GM12878 (cell line): ENCODE data around the gene FOSB. TPM values are rescaled to one million over a fixed set of nuclear protein-coding genes. Genes with fewer than 3 reads are reported as not detected.

Source experiments
- ATAC-seq: fragments of 200-7000 bp; cut with Tn5 transposase; 3 replicates; pipeline ENCODE4 v1.9.1; 2020; ENCODE audit warnings: mild to moderate bottlenecking, moderate library complexity
- Bru-seq: library from RNA; stranded (reverse); fragments of 400-500 nt; gene quantifications from one replicate; lab custom pipeline; 2021; lab: Mats Ljungman, UMichigan
- BruChase-seq, 2 experiments: library from RNA; stranded (reverse); fragments of 400-500 nt; gene quantifications; one replicate each; lab custom pipeline; 2021; lab: Mats Ljungman, UMichigan
- BruUV-seq: library from RNA; stranded (reverse); fragments of 400-500 nt; replicated peaks from 2 replicates; lab custom pipeline; 2021; lab: Mats Ljungman, UMichigan
- CTCF ChIA-PET: fragments of 300-600 bp; sonication (Branson Sonifier 250); formaldehyde crosslinking; extraction: SDS; loops from one replicate; lab custom pipeline; 2021; ENCODE audit warnings: inconsistent platforms; lab: Yijun Ruan, JAX
- POLR2A ChIA-PET: fragments of 350-600 bp; formaldehyde crosslinking; extraction: SDS; loops from one replicate; lab custom pipeline; 2021; ENCODE audit warnings: inconsistent platforms; lab: Charles Lee
- RAD21 ChIA-PET: fragments of 300-600 bp; sonication (Branson Sonifier 250); formaldehyde crosslinking; loops from one replicate; lab custom pipeline; 2023; ENCODE audit warnings: antibody characterized with exemption; ENCODE audit not compliant: unreplicated experiment; lab: Charles Lee
- SMC1A ChIA-PET: fragments of 300-600 bp; sonication (Branson Sonifier 250); formaldehyde crosslinking; loops from one replicate; lab custom pipeline; 2023; ENCODE audit not compliant: unreplicated experiment, uncharacterized antibody; lab: Charles Lee
- DNase-seq: peaks from one replicate; pipeline ENCODE4 v3.0.0-alpha.2; 2011; ENCODE audit warnings: low read depth, low spot score
- FAIRE-seq: peaks from 3 replicates; lab custom pipeline; 2011; peaks lifted over from hg19 to GRCh38; lab: Jason Lieb, UNC
- H2AFZ ChIP-seq: 2 replicates; pipeline ENCODE4 v1.6.0; 2011; ENCODE audit warnings: low read depth, low read length, control low read depth; ENCODE audit not compliant: control insufficient read depth
- H3K27ac ChIP-seq: 2 replicates; pipeline ENCODE4 v1.5.1; 2011; ENCODE audit warnings: control low read depth; ENCODE audit not compliant: control insufficient read depth, insufficient read depth
- H3K27me3 ChIP-seq, 2 experiments: replicated peaks in 1 of 2; 2 replicates each; pipeline versions ENCODE4 v1.6.0 to v1.6.1; 2011; ENCODE audit warnings: low read length in 1 of 2; ENCODE audit not compliant: control insufficient read depth in 2 of 2, insufficient read depth in 2 of 2
- H3K36me3 ChIP-seq, 2 experiments: 2 replicates each; pipeline ENCODE4 v1.5.1; 2011; ENCODE audit warnings: low read length in 1 of 2; ENCODE audit not compliant: control insufficient read depth in 2 of 2, insufficient read depth in 2 of 2
- H3K4me1 ChIP-seq: 2 replicates; pipeline ENCODE4 v1.6.1; 2011; ENCODE audit warnings: mild to moderate bottlenecking, low read length, moderate library complexity, mixed read lengths; ENCODE audit not compliant: control insufficient read depth, insufficient read depth
- H3K4me2 ChIP-seq: 2 replicates; pipeline ENCODE4 v1.6.0; 2011; ENCODE audit warnings: control low read depth; ENCODE audit not compliant: control insufficient read depth, insufficient read depth
- H3K4me3 ChIP-seq: fragments of 200-600 bp; sonication (generic); 2 replicates; pipeline ENCODE4 v1.5.1; 2016
- H3K79me2 ChIP-seq: 2 replicates; pipeline ENCODE4 v1.6.0; 2011; ENCODE audit warnings: low read length; ENCODE audit not compliant: control insufficient read depth, insufficient read depth
- H3K9ac ChIP-seq: 2 replicates; pipeline ENCODE4 v1.8.0; 2011; ENCODE audit warnings: low read length, control low read depth, mixed read lengths; ENCODE audit not compliant: control insufficient read depth, insufficient read depth
- H3K9me3 ChIP-seq: replicated peaks from 3 replicates; pipeline ENCODE4 v1.5.1; 2011; ENCODE audit warnings: mild to moderate bottlenecking, low read length; ENCODE audit not compliant: control insufficient read depth, insufficient read depth
- H4K20me1 ChIP-seq: 2 replicates; pipeline ENCODE4 v1.6.0; 2011; ENCODE audit not compliant: control insufficient read depth, insufficient read depth
- EED ChIP-seq: sonication (generic); IDR thresholded peaks from 2 replicates; pipeline ENCODE4 v1.6.1; 2016; ENCODE audit warnings: antibody characterized with exemption, low read depth
- EGR1 ChIP-seq, 2 experiments: IDR thresholded peaks; 1 replicate in 1 of 2; 2 replicates in 1 of 2; pipeline ENCODE4 v1.6.1; 2011 to 2012; ENCODE audit warnings: low read depth in 2 of 2, low read length in 2 of 2, borderline replicate concordance in 1 of 2, mild to moderate bottlenecking in 1 of 2, moderate library complexity in 1 of 2
- IKZF1 ChIP-seq: fragments of 450-650 bp; conservative IDR thresholded peaks from 2 replicates; pipeline ENCODE4 v1.6.1; 2017; ENCODE audit warnings: antibody characterized with exemption, mild to moderate bottlenecking
- JUNB ChIP-seq: IDR thresholded peaks from 2 replicates; pipeline ENCODE4 v1.6.1; 2016; ENCODE audit warnings: antibody characterized with exemption, mild to moderate bottlenecking
- JUND ChIP-seq: IDR thresholded peaks from 2 replicates; pipeline ENCODE4 v1.6.1; 2012; ENCODE audit warnings: low read depth, mild to moderate bottlenecking, low read length, improper control_type of control experiment, moderate library complexity
- PAX8 ChIP-seq: fragments of 450-650 bp; IDR thresholded peaks from 2 replicates; pipeline ENCODE4 v1.6.1; 2017; ENCODE audit warnings: mild to moderate bottlenecking, moderate library complexity
- PML ChIP-seq: IDR thresholded peaks from 2 replicates; pipeline ENCODE4 v1.6.1; 2012; ENCODE audit warnings: low read length, inconsistent platforms
- POLR2AphosphoS5 ChIP-seq: IDR thresholded peaks from 2 replicates; pipeline ENCODE4 v1.6.1; 2011; ENCODE audit warnings: mild to moderate bottlenecking, low read length, inconsistent platforms
- POU2F2 ChIP-seq: IDR thresholded peaks from 3 replicates; pipeline ENCODE4 v1.6.1; 2011; ENCODE audit warnings: low read depth, mild to moderate bottlenecking, low read length, borderline replicate concordance
- RELA ChIP-seq: fragments of 450-650 bp; IDR thresholded peaks from 2 replicates; pipeline ENCODE4 v1.8.0; 2014; ENCODE audit warnings: borderline replicate concordance; ENCODE audit not compliant: partially characterized antibody
- SP1 ChIP-seq: IDR thresholded peaks from one replicate; pipeline ENCODE4 v1.6.1; 2011; ENCODE audit warnings: low read depth, low read length
- SREBF1 ChIP-seq: IDR thresholded peaks from 2 replicates; pipeline ENCODE4 v1.6.1; 2012; ENCODE audit warnings: mild to moderate bottlenecking, low read length
- SRF ChIP-seq, 2 experiments: IDR thresholded peaks; 2 replicates each; pipeline ENCODE4 v1.6.1; 2011; ENCODE audit warnings: low read depth in 2 of 2, low read length in 2 of 2, mild to moderate bottlenecking in 1 of 2, moderate library complexity in 1 of 2
- TBL1XR1 ChIP-seq: IDR thresholded peaks from 2 replicates; pipeline ENCODE4 v1.6.1; 2012; ENCODE audit warnings: low read depth, low read length, improper control_type of control experiment
- YY1 ChIP-seq: IDR thresholded peaks from 2 replicates; pipeline ENCODE4 v1.6.1; 2011; ENCODE audit warnings: low read depth, mild to moderate bottlenecking, low read length
- whole genome bisulfite sequencing: methylation state at CpG from one replicate; pipeline ENCODE4 v1.1.6; 2016; ENCODE audit warnings: low lambda C conversion rate; ENCODE audit not compliant: insufficient replicate concordance, insufficient coverage; ENCODE audit errors: missing lambda C conversion rate; 5-methylcytosine and 5-hydroxymethylcytosine counted together
- in situ Hi-C: fragments of 300-500 bp; cut with MboI; formaldehyde crosslinking; loops from 9 replicates; pipeline ENCODE4 v1.14.3; 2018; ENCODE audit warnings: mixed read lengths
- intact Hi-C: fragments of 100-400 bp; cut with micrococcal nuclease; formaldehyde crosslinking; loops from one replicate; pipeline ENCODE4 v1.14.2; 2022; ENCODE audit not compliant: unreplicated experiment
- long read RNA-seq, 2 experiments: library from polyadenylated mRNA; unstranded; transcript quantifications; one replicate each; pipeline ENCODE4 v2.0.0, GENCODE V29; 2019 to 2020
- polyA minus RNA-seq, 3 experiments: library from RNA; depleted of rRNA, polyadenylated mRNA; stranded (reverse); fragments of >200 nt; gene quantifications; 2 replicates each; pipeline ENCODE4 v1.2.3, GENCODE V29; 2011
- polyA plus RNA-seq, 11 experiments: library from polyadenylated mRNA; depleted of rRNA in 4 of 11; unstranded in 6 of 11; stranded (reverse) in 5 of 11; fragments of >200 nt; fragmentation: Nextera tagmentation in 4 of 11; fragmentation: Illumina TruSeq in 1 of 11; extraction: Ambion mirVana in 4 of 11; extraction: Trizol in 1 of 11; gene quantifications; 1 replicate in 1 of 11; 2 replicates in 10 of 11; pipeline versions ENCODE4 v1.2.1 to v1.2.3, GENCODE V29; 2011 to 2016; ENCODE audit warnings: inconsistent platforms in 2 of 11, missing spikeins in 2 of 11, low read depth in 1 of 11
- total RNA-seq, 4 experiments: library from RNA; depleted of rRNA in 3 of 4; stranded (reverse); fragments of >200 nt in 3 of 4; fragmentation: Illumina TruSeq in 1 of 4; extraction: Trizol in 1 of 4; gene quantifications; 2 replicates each; pipeline versions ENCODE4 v1.2.1 to v1.2.3, GENCODE V29; 2013 to 2021
- TF ChIP-seq, protein P1 (sequence below): fragments of 450-650 bp; IDR thresholded peaks from 2 replicates; pipeline ENCODE4 v1.6.1; 2017; ENCODE audit warnings: borderline replicate concordance
- TF ChIP-seq, protein P2 (sequence below): IDR thresholded peaks from 2 replicates; pipeline ENCODE4 v1.6.1; 2012; ENCODE audit warnings: low read length, inconsistent platforms

FOSB gene
- total RNA-seq (2013; cell fraction: nucleolus; rRNA removed), result 2.5 and 2.8 TPM in 2 replicates
- total RNA-seq (2014; rRNA removed) (0.11 and 0.44 TPM in 2 replicates), total RNA-seq (2014; rRNA removed; fragmentation: Illumina TruSeq; extraction: Trizol) (0.14 and 0.31 TPM in 2 replicates), total RNA-seq (2021) (0.56 and 0.69 TPM in 2 replicates), polyA plus RNA-seq (2011; rRNA removed) (0.13 and 0.20 TPM in 2 replicates), polyA plus RNA-seq (2014; fragmentation: Illumina TruSeq; extraction: Trizol) (0.28 and 0.35 TPM in 2 replicates), polyA plus RNA-seq (2014; fragmentation: Nextera tagmentation; extraction: Ambion mirVana) (under 1 TPM; 0.06 to 0.07 TPM), polyA plus RNA-seq (2014; rRNA removed) (0.24 and 0.34 TPM in 2 replicates), polyA plus RNA-seq (2016; fragmentation: Nextera tagmentation; extraction: Ambion mirVana) (under 1 TPM; 0.29 to 0.45 TPM), polyA minus RNA-seq (2011; rRNA and poly(A)+ RNA removed) (1.8 and 2.5 TPM in 2 replicates), Bru-seq, nascent RNA (percentile 92 among the genes with signal in this experiment), BruChase-seq, experiment 1, labeled RNA remaining after a 6-hour chase (percentile 70 among the genes with signal in this experiment), BruChase-seq, experiment 2, labeled RNA remaining after a 2-hour chase (percentile 92 among the genes with signal in this experiment)
- polyA plus RNA-seq (2011; ENCODE audit: low read depth), result 0.52 TPM
- polyA plus RNA-seq (2011; cell fraction: cytosol; rRNA removed), result 0.25 and 0.34 TPM in 2 replicates
- polyA plus RNA-seq (2011; cell fraction: nucleus; rRNA removed), result 1.6 and 1.8 TPM in 2 replicates
- 0.83 and 1.1 TPM in 2 replicates for polyA plus RNA-seq (2012)
- polyA minus RNA-seq (2011; cell fraction: cytosol; rRNA and poly(A)+ RNA removed), result not detected in 2 replicates
- polyA minus RNA-seq (2011; cell fraction: nucleus; rRNA and poly(A)+ RNA removed), result 3.9 and 7.5 TPM in 2 replicates
- long read RNA-seq, experiment 1, result 0 reads
- long read RNA-seq, experiment 2, result 0 reads

DNA sequence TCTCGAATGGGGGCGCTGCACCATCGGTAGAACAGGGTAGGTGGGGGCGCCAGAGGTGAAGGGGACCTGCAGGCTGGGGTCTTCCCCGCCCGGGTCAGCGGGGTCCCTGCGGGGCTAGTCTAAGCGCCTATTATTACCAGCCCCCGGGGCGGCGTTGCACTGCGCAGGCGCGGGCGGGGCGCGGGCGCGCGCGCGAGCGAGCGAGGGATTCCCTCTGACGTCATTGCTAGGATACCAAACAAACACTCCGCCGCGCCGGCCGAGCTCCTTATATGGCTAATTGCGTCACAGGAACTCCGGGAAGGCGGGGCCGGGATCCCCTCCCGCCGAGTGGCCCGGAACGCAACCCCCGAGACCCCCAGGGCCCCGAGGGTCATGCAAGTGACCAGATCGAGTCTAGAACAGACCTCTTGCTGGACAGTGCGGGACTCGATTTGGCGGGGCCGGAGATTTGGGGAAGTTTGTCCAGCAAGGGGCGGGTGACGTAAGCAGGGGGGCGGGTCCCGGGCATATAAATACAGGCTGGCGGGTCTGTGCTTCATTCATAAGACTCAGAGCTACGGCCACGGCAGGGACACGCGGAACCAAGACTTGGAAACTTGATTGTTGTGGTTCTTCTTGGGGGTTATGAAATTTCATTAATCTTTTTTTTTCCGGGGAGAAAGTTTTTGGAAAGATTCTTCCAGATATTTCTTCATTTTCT, at the start of gene FOSB:
FOSB (plus strand) TSS at position 541 of the 703 bp plus-strand sequence. CDS start 591 bp downstream, outside the sequence.
- Histone ChIP-seq H3K79me2 (no peaks in the 10 kb centered on the region), H3K36me3 (no peaks in the 10 kb centered on the region), H3K27ac (peak within 1 kb of the TSS; percentile 73), H3K4me1 (peaks cover 14% of the 10 kb centered on the region), H3K27me3 (no peaks in the 10 kb centered on the region; a peak in 2 of 4 replicates), H2AFZ (peak within 1 kb of the TSS; percentile 96), H3K4me2 (peak within 1 kb of the TSS; percentile 100), H3K9ac (peak within 1 kb of the TSS; percentile 76), H3K9me3 (no peaks in the 10 kb centered on the region), H3K4me3 (peak within 1 kb of the TSS; percentile 82), H4K20me1 (peaks cover 3% of the 10 kb centered on the region; the same call in 1 of the 2 replicates)
- POLR2A ChIA-PET, result interaction anchor here (0.6 to 2.3 kb wide), 13 partner anchors 11 to 349 kb away, joined by 3 to 8 read pairs (median 4); no protein-coding TSS in a partner anchor
- CTCF ChIA-PET, result interaction anchor here (0.7 to 5.2 kb wide), 14 partner anchors 10 to 186 kb away, joined by 3 to 71 read pairs (median 9); no protein-coding TSS in a partner anchor
- RAD21 ChIA-PET, result interaction anchor here (0.6 to 4.3 kb wide), 10 partner anchors 9 to 178 kb away, joined by 3 to 64 read pairs (median 6); no protein-coding TSS in a partner anchor
- WGBS, result under 1% methylated on average over 50 of the region's 56 CpGs
- FAIRE-seq (peak; percentile 78), DNase-seq (no peak), ATAC-seq (peak; percentile 32)
- intact Hi-C loops, result loop anchor here (2.0 kb wide), 1 partner anchor 17 kb away; no protein-coding TSS in a partner anchor
- no TSS peak for BruUV-seq
- in situ Hi-C loops, result loop anchor here (25.0 kb wide), 1 partner anchor 1705 kb away; the partner anchor contains the start of gene SMG9
- SMC1A ChIA-PET, result interaction anchor here (0.9 to 4.8 kb wide), 7 partner anchors 9 to 63 kb away, joined by 3 to 52 read pairs (median 4); partner anchors contain the start of gene PPP1R13L
- TF ChIP-seq JUNB (no peak), EGR1 (IDR thresholded peaks at IDR 0.05; ENCODE audit: borderline replicate concordance in 1 of 2, low read depth in 2 of 2, low read length in 2 of 2) (no peak), IKZF1 (peak; percentile 77), TBL1XR1 (peak; percentile 70; the same call in 1 of the 2 replicates), JUND (peak; percentile 70; the same call in 1 of the 2 replicates), YY1 (no peak), RELA (peak; percentile 65), PML (no peak), SRF (IDR thresholded peaks at IDR 0.05; ENCODE audit: low read depth in 2 of 2, low read length in 2 of 2) (peak; percentile 98 to 99), SREBF1 (no peak), POU2F2 (peak; percentile 81; the same call in 1 of the 3 replicates), SP1 (peak; percentile 50), POLR2AphosphoS5 (peak; percentile 95), EED (no peak), PAX8 (no peak)
- TF ChIP-seq, protein P1, sequence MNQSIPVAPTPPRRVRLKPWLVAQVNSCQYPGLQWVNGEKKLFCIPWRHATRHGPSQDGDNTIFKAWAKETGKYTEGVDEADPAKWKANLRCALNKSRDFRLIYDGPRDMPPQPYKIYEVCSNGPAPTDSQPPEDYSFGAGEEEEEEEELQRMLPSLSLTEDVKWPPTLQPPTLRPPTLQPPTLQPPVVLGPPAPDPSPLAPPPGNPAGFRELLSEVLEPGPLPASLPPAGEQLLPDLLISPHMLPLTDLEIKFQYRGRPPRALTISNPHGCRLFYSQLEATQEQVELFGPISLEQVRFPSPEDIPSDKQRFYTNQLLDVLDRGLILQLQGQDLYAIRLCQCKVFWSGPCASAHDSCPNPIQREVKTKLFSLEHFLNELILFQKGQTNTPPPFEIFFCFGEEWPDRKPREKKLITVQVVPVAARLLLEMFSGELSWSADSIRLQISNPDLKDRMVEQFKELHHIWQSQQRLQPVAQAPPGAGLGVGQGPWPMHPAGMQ, result no peak
- TF ChIP-seq, protein P2, sequence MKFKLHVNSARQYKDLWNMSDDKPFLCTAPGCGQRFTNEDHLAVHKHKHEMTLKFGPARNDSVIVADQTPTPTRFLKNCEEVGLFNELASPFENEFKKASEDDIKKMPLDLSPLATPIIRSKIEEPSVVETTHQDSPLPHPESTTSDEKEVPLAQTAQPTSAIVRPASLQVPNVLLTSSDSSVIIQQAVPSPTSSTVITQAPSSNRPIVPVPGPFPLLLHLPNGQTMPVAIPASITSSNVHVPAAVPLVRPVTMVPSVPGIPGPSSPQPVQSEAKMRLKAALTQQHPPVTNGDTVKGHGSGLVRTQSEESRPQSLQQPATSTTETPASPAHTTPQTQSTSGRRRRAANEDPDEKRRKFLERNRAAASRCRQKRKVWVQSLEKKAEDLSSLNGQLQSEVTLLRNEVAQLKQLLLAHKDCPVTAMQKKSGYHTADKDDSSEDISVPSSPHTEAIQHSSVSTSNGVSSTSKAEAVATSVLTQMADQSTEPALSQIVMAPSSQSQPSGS, result peak; percentile 95; the same call in 1 of the 2 replicates
